GM12801 (cell line): ENCODE results near the gene KPNA1.

Source experiments
- CTCF ChIP-seq: IDR thresholded peaks from one replicate; pipeline ENCODE4 v1.5.1; 2011; ENCODE audit warnings: control low read depth; ENCODE audit not compliant: insufficient read length; ENCODE audit errors: extremely low read depth

KPNA1 gene

GRCh38 chr3:122421101-122421500, 93.6 kb downstream of the KPNA1 start:
- no peak for TF ChIP-seq CTCF

GRCh38 chr3:122416966-122417365, 97.8 kb downstream of the KPNA1 start:
- no peak for TF ChIP-seq CTCF

- TF ChIP-seq CTCF = no peak
Measured at GRCh38 chr3:122415762-122416654, 98.7 kb downstream of the KPNA1 start, which contains the start of gene WDR5B. WDR5B (minus strand) TSS chr3:122416062; CDS start chr3:122415528, 534 bp downstream.

- TF ChIP-seq CTCF = no peak
Measured at GRCh38 chr3:122415104-122415744, 99.5 kb downstream of the KPNA1 start.

GRCh38 chr3:122414391-122414790, 100.3 kb downstream of the KPNA1 start:
- TF ChIP-seq CTCF = no peak

- no peak for TF ChIP-seq CTCF
Measured at GRCh38 chr3:122410639-122411038, 104.1 kb downstream of the KPNA1 start.

GRCh38 chr3:122410111-122410510, 104.6 kb downstream of the KPNA1 start:
- no peak for TF ChIP-seq CTCF
